Measurements from ENCODE around the gene ATP2C2. TPM values are rescaled to one million over a fixed set of nuclear protein-coding genes. Genes with fewer than 3 reads are reported as not detected.

The ATP2C2 gene
- total RNA-seq, 1 experiment from 2014 or later = not detected

DNA sequence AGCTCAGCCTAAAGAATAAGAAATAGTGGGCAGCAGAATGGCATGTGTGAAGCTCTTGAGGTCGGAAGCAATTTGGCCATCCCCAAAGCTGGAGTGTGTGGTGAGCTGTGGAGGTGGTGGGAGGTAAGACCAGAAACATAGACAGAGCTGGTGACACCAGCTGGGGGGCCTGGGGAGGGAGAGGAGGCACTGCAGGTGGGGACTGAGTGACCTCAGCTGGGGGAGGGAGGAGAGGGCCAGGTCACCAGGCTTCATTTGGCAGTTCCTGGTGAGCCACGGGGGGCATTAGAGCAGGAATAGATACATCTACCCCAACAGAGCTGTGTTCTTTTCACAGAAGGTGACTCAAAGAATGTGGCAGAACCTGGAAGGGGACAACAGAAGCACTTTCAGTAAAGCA is 41.8 kb upstream of the ATP2C2 start:
- no peaks in the 10 kb centered on the region for H3K36me3 Mint-ChIP-seq (ENCODE audit: insufficient read depth, unreplicated experiment)
- no peak for DNase-seq (ENCODE audit: unreplicated experiment)
- POLR2A ChIA-PET = no interaction called here
- H3K4me1 Mint-ChIP-seq (ENCODE audit: insufficient read depth, unreplicated experiment) = no peaks in the 10 kb centered on the region
- CTCF ChIA-PET = interaction anchor here (0.6 kb wide), 1 partner anchor 184 kb away, joined by 3 read pairs; no protein-coding TSS in a partner anchor
- no peak overlapping the region for H3K4me3 Mint-ChIP-seq (ENCODE audit: unreplicated experiment)
- intact Hi-C loops (cut with micrococcal nuclease) = no loop called here
- no TSS peak for BruUV-seq (replicated peaks)
- no peak overlapping the region for H3K27ac Mint-ChIP-seq (ENCODE audit: low read depth, unreplicated experiment)
- no peaks in the 10 kb centered on the region for H3K9me3 Mint-ChIP-seq (ENCODE audit: unreplicated experiment)
- H3K27me3 Mint-ChIP-seq (ENCODE audit: insufficient read depth, unreplicated experiment) = peaks cover 19% of the 10 kb centered on the region
- TF ChIP-seq, protein P1, sequence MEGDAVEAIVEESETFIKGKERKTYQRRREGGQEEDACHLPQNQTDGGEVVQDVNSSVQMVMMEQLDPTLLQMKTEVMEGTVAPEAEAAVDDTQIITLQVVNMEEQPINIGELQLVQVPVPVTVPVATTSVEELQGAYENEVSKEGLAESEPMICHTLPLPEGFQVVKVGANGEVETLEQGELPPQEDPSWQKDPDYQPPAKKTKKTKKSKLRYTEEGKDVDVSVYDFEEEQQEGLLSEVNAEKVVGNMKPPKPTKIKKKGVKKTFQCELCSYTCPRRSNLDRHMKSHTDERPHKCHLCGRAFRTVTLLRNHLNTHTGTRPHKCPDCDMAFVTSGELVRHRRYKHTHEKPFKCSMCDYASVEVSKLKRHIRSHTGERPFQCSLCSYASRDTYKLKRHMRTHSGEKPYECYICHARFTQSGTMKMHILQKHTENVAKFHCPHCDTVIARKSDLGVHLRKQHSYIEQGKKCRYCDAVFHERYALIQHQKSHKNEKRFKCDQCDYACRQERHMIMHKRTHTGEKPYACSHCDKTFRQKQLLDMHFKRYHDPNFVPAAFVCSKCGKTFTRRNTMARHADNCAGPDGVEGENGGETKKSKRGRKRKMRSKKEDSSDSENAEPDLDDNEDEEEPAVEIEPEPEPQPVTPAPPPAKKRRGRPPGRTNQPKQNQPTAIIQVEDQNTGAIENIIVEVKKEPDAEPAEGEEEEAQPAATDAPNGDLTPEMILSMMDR (IDR thresholded peaks at IDR 0.05; ENCODE audit: unreplicated experiment) = no peak

DNA sequence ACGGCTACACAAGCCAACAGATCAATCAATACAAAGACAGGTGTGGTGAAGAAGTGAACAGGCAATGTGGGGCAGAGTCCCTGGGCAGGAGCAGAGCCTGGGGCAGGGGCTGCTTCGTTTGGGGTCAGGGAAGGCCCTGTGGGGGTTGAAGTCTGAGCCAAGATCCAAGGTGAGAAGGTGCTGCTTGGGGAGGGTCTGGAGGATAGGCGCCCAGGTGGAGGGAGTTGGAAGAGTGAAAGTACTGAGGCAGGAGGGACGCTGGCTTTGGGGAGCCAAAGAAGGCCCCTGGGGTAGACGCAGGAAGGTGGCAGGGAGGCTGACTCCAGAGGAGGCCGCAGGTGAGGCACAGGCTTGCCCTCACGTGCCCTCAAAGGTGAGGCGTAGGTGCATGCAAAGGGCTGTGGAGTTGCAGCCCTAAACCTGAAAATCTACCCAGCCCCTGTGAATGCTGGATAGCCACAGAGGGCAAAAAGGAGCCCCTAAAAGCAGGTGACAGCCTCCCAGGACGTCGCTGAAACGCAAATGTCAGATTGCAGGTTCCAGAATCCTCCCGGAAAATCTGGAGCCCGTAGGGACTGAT is 40.3 kb upstream of the ATP2C2 start:
- CTCF ChIA-PET = no interaction called here
- no TSS peak for BruUV-seq (replicated peaks)
- H3K4me1 Mint-ChIP-seq (ENCODE audit: insufficient read depth, unreplicated experiment) = no peaks in the 10 kb centered on the region
- no peak overlapping the region for H3K4me3 Mint-ChIP-seq (ENCODE audit: unreplicated experiment)
- POLR2A ChIA-PET = no interaction called here
- H3K27me3 Mint-ChIP-seq (ENCODE audit: insufficient read depth, unreplicated experiment) = peaks cover 10% of the 10 kb centered on the region
- no peaks in the 10 kb centered on the region for H3K36me3 Mint-ChIP-seq (ENCODE audit: insufficient read depth, unreplicated experiment)
- DNase-seq (ENCODE audit: unreplicated experiment) = no peak
- TF ChIP-seq, protein P1 (IDR thresholded peaks at IDR 0.05; ENCODE audit: unreplicated experiment) = no peak
- no peaks in the 10 kb centered on the region for H3K9me3 Mint-ChIP-seq (ENCODE audit: unreplicated experiment)
- intact Hi-C loops (cut with micrococcal nuclease) = no loop called here
- H3K27ac Mint-ChIP-seq (ENCODE audit: low read depth, unreplicated experiment) = no peak overlapping the region

DNA sequence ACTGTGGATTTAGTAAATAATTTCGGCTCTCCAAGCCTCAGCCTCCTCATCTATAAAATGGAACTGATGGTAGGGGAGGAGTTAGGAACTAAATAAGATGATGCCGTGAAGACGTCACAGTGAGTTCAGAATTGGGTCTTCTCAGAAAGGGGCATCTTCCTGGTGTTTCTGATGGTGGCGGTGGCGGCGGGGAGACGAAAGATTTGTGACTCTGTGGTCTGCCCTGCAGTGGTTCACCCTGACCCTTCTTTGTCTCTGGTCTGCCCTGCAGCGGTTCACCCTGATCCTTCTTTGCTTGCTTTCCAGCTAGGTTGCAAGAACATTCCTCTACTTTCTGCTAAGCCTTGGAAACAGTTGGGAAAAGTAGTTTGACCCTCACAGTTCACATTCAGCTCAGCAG is 39.3 kb upstream of the ATP2C2 start:
- ChIA-PET CTCF (interaction anchor here (0.6 kb wide), 1 partner anchor 572 kb away, joined by 3 read pairs; no protein-coding TSS in a partner anchor), POLR2A (no interaction called here)
- no peaks in the 10 kb centered on the region for H3K36me3 Mint-ChIP-seq (ENCODE audit: insufficient read depth, unreplicated experiment)
- no peak overlapping the region for H3K27ac Mint-ChIP-seq (ENCODE audit: low read depth, unreplicated experiment)
- no peak for DNase-seq (ENCODE audit: unreplicated experiment)
- H3K9me3 Mint-ChIP-seq (ENCODE audit: unreplicated experiment) = no peaks in the 10 kb centered on the region
- H3K4me3 Mint-ChIP-seq (ENCODE audit: unreplicated experiment) = no peak overlapping the region
- BruUV-seq (replicated peaks) = no TSS peak
- TF ChIP-seq, protein P1 (IDR thresholded peaks at IDR 0.05; ENCODE audit: unreplicated experiment) = no peak
- intact Hi-C loops (cut with micrococcal nuclease) = no loop called here
- peaks cover 10% of the 10 kb centered on the region for H3K27me3 Mint-ChIP-seq (ENCODE audit: insufficient read depth, unreplicated experiment)
- H3K4me1 Mint-ChIP-seq (ENCODE audit: insufficient read depth, unreplicated experiment) = no peaks in the 10 kb centered on the region

DNA sequence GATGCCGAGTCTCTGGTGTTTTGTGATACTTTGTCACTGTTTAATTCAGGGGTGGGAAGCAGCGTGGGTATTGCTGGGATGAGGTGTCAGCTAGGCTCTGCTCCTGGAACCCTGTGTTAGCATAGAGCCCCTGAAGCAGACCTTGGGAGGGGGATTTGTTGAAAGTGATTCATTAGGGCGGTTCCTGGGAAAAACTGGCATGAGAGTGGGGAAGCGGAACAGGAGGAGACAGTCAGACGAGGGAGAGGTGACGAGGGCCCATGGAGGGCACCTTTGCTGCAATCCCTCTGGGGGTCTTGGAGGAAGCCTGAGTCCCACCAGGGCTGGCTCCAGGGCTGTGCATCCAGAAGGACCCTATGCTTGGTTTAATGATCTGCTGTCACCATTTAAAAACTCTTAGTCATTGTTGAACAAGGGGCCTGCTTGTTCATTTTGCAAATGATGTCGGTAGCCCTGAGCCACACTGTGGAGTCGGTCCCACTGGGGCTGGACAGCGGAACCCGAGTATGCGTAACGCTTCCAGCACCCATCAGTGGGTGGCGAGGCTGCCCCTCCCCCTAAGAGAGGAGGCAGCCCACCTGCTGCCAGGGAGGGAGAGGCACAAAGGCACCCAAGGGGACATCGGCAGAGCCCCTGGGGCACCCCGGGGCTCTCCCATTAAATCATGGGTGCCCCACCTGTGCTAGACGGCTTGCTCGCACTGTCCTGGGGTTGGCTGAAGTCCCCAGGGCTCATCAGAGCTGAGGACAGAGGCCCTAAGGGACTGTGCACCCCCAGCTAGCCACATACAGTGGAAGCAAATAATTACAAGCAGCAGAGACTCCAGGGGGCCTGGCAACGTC is 38.3 kb upstream of the ATP2C2 start:
- H3K4me1 Mint-ChIP-seq (ENCODE audit: insufficient read depth, unreplicated experiment) = no peaks in the 10 kb centered on the region
- intact Hi-C loops (cut with micrococcal nuclease) = no loop called here
- POLR2A ChIA-PET = no interaction called here
- CTCF ChIA-PET = no interaction called here
- H3K36me3 Mint-ChIP-seq (ENCODE audit: insufficient read depth, unreplicated experiment) = no peaks in the 10 kb centered on the region
- no peak for DNase-seq (ENCODE audit: unreplicated experiment)
- no peaks in the 10 kb centered on the region for H3K9me3 Mint-ChIP-seq (ENCODE audit: unreplicated experiment)
- TF ChIP-seq, protein P1 (IDR thresholded peaks at IDR 0.05; ENCODE audit: unreplicated experiment) = no peak
- peaks cover 10% of the 10 kb centered on the region for H3K27me3 Mint-ChIP-seq (ENCODE audit: insufficient read depth, unreplicated experiment)
- BruUV-seq (replicated peaks) = no TSS peak
- H3K27ac Mint-ChIP-seq (ENCODE audit: low read depth, unreplicated experiment) = no peak overlapping the region
- H3K4me3 Mint-ChIP-seq (ENCODE audit: unreplicated experiment) = no peak overlapping the region

All from MCF 10A (cell line).